HepG2 (cell line): Measurements from ENCODE around the gene RNU6-8. TPM values are rescaled to one million over a fixed set of nuclear protein-coding genes. Genes with fewer than 3 reads are reported as not detected.

Experiments
- AHR ChIP-seq: IDR thresholded peaks from 2 replicates; pipeline ENCODE4 v1.6.1; 2018; ENCODE audit warnings: missing genetic modification reagents, missing compliant biosample characterization
- ATAD3A ChIP-seq: sonication (generic); formaldehyde crosslinking; IDR thresholded peaks from 2 replicates; pipeline ENCODE4 v1.4.0; 2020; ENCODE audit warnings: missing genetic modification reagents
- ATF7-NPFF ChIP-seq: sonication (generic); formaldehyde crosslinking; IDR thresholded peaks from 2 replicates; pipeline ENCODE4 v1.8.1; 2023; ENCODE audit warnings: mild to moderate bottlenecking, low read depth, missing genetic modification reagents, moderate library complexity
- HMG20B ChIP-seq: conservative IDR thresholded peaks from 2 replicates; pipeline ENCODE4 v1.6.1; 2016; ENCODE audit warnings: missing genetic modification reagents, missing compliant biosample characterization
- HNRNPUL1 ChIP-seq: fragments of 200-400 bp; formaldehyde crosslinking; IDR thresholded peaks from 2 replicates; pipeline ENCODE4 v1.6.1; 2017; ENCODE audit warnings: low read depth, mild to moderate bottlenecking, low read length, moderate library complexity
- MTF1 ChIP-seq: sonication (generic); formaldehyde crosslinking; IDR thresholded peaks from 2 replicates; pipeline ENCODE4 v1.5.0; 2020; ENCODE audit warnings: missing genetic modification reagents
- MXI1 ChIP-seq: IDR thresholded peaks from 3 replicates; pipeline ENCODE4 v1.6.1; 2012; ENCODE audit warnings: low read depth, low read length, inconsistent platforms, borderline replicate concordance
- POLR2AphosphoS5 ChIP-seq: IDR thresholded peaks from 2 replicates; pipeline ENCODE4 v1.6.1; 2012; ENCODE audit warnings: low read depth, low read length
- RELA ChIP-seq: sonication (generic); formaldehyde crosslinking; IDR thresholded peaks from 2 replicates; pipeline ENCODE4 v1.4.0; 2020; ENCODE audit warnings: missing genetic modification reagents
- RFXANK ChIP-seq: IDR thresholded peaks from 2 replicates; pipeline ENCODE4 v1.6.1; 2016
- SALL2 ChIP-seq: sonication (generic); formaldehyde crosslinking; IDR thresholded peaks from 2 replicates; pipeline ENCODE4 v1.8.1; 2023; ENCODE audit warnings: mild to moderate bottlenecking, missing genetic modification reagents, inconsistent platforms
- TBL1XR1 ChIP-seq: fragments of 150-350 bp; IDR thresholded peaks from 2 replicates; pipeline ENCODE4 v1.6.1; 2014; ENCODE audit warnings: borderline replicate concordance, low read length; ENCODE audit not compliant: partially characterized antibody
- TBX3 ChIP-seq: fragments of 450-650 bp; IDR thresholded peaks from 2 replicates; pipeline ENCODE4 v1.6.1; 2017; ENCODE audit warnings: antibody characterized with exemption, mild to moderate bottlenecking, inconsistent platforms, borderline replicate concordance
- TEAD2 ChIP-seq: sonication (generic); formaldehyde crosslinking; IDR thresholded peaks from 2 replicates; pipeline ENCODE4 v1.9.0; 2021; ENCODE audit warnings: missing genetic modification reagents
- THAP9 ChIP-seq: sonication (generic); formaldehyde crosslinking; IDR thresholded peaks from 2 replicates; pipeline ENCODE4; 2020; ENCODE audit warnings: missing genetic modification reagents, mild to moderate bottlenecking, borderline replicate concordance
- ZBTB1 ChIP-seq: sonication (generic); formaldehyde crosslinking; IDR thresholded peaks from 2 replicates; pipeline ENCODE4 v1.4.0; 2020; ENCODE audit warnings: missing genetic modification reagents, borderline replicate concordance
- ZFX ChIP-seq: sonication (generic); formaldehyde crosslinking; IDR thresholded peaks from 2 replicates; pipeline ENCODE4 v1.4.0; 2020; ENCODE audit warnings: mild to moderate bottlenecking, low read depth, missing genetic modification reagents, moderate library complexity
- ZKSCAN5 ChIP-seq: sonication (generic); formaldehyde crosslinking; IDR thresholded peaks from 2 replicates; pipeline ENCODE4 v1.5.1; 2020; ENCODE audit warnings: mild to moderate bottlenecking, missing genetic modification reagents
- ZMAT3 ChIP-seq: sonication (generic); formaldehyde crosslinking; conservative IDR thresholded peaks from 2 replicates; pipeline ENCODE4 v1.7.0; 2021; ENCODE audit warnings: missing genetic modification reagents
- ZNF235 ChIP-seq: sonication (generic); formaldehyde crosslinking; IDR thresholded peaks from 2 replicates; pipeline ENCODE4 v1.8.1; 2023; ENCODE audit warnings: mild to moderate bottlenecking, missing genetic modification reagents, borderline replicate concordance
- ZNF256 ChIP-seq: sonication (generic); formaldehyde crosslinking; conservative IDR thresholded peaks from 2 replicates; pipeline ENCODE4 v1.4.0; 2020; ENCODE audit warnings: missing genetic modification reagents
- ZNF530 ChIP-seq: sonication (generic); formaldehyde crosslinking; IDR thresholded peaks from 2 replicates; pipeline ENCODE4 v1.5.0; 2020; ENCODE audit warnings: low read depth, mild to moderate bottlenecking, missing genetic modification reagents
- ZNF75D ChIP-seq: sonication (generic); formaldehyde crosslinking; IDR thresholded peaks from 2 replicates; pipeline ENCODE4 v1.8.1; 2023; ENCODE audit warnings: missing genetic modification reagents, mild to moderate bottlenecking, borderline replicate concordance
- ZNF773 ChIP-seq: sonication (generic); formaldehyde crosslinking; IDR thresholded peaks from 2 replicates; pipeline ENCODE4 v1.4.0; 2020; ENCODE audit warnings: missing genetic modification reagents, borderline replicate concordance
- polyA plus RNA-seq, 8 experiments: library from polyadenylated mRNA; depleted of rRNA in 3 of 8; stranded (reverse) in 7 of 8; unstranded in 1 of 8; fragments of >200 nt; fragmentation: Illumina TruSeq in 4 of 8; extraction: Trizol in 4 of 8; gene quantifications; 2 replicates each; pipeline versions ENCODE4 v1.2.1 to v1.2.3, GENCODE V29; 2011 to 2016; ENCODE audit warnings: low read depth in 4 of 8, missing spikeins in 1 of 8, mixed read lengths in 1 of 8; ENCODE audit not compliant: insufficient read depth in 1 of 8
- total RNA-seq, 5 experiments: library from RNA; depleted of rRNA; stranded (reverse); fragments of >200 nt; fragmentation: Illumina TruSeq; extraction: Trizol; gene quantifications; 2 replicates each; pipeline ENCODE4 v1.2.3, GENCODE V29; 2016; ENCODE audit warnings: low read depth in 1 of 5
- TF ChIP-seq, protein P1 (sequence below): sonication (generic); formaldehyde crosslinking; IDR thresholded peaks from 2 replicates; pipeline ENCODE4 v1.5.0; 2020; ENCODE audit warnings: missing genetic modification reagents
- TF ChIP-seq, protein P2 (sequence below): sonication (generic); formaldehyde crosslinking; IDR thresholded peaks from 2 replicates; pipeline ENCODE4 v1.4.0; 2020; ENCODE audit warnings: mild to moderate bottlenecking, missing genetic modification reagents

RNU6-8 gene
- total and polyA plus RNA-seq, 2 of the 13 experiments (the other 11 are each of a cell fraction or from before 2014, with no cell fraction given), result under 0.01 TPM; not detected in 1

DNA sequence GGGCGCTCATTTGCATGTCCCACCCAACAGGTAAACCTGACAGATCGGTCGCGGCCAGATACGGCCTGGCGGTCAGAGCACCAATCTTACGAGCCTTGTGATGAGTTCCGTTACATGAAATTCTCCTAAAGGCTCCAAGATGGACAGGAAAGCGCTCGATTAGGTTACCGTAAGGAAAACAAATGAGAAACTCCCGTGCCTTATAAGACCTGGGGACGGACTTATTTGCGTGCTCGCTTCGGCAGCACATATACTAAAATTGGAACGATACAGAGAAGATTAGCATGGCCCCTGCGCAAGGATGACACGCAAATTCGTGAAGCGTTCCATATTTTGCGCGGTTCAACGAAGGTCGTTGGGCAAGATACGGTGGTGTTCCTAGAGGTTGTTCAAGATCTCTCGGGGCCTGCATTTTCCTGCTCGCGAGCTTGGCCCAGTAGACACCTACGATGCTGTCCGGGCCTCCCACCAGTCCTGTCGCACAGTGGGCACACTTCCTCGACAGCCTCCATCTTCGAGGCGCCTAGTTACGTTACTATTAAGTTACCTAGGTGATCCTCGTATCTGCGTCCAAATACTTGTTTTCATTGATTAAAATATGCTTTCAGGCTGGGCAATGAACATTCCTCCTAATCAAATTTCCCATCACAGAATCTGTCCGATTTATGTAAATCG lies 1.1 kb downstream of the RNU6-8 start, which contains the start of gene RNU6-7 (continued):
- TF ChIP-seq, protein P1, sequence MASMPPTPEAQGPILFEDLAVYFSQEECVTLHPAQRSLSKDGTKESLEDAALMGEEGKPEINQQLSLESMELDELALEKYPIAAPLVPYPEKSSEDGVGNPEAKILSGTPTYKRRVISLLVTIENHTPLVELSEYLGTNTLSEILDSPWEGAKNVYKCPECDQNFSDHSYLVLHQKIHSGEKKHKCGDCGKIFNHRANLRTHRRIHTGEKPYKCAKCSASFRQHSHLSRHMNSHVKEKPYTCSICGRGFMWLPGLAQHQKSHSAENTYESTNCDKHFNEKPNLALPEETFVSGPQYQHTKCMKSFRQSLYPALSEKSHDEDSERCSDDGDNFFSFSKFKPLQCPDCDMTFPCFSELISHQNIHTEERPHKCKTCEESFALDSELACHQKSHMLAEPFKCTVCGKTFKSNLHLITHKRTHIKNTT (CRISPR knock-in tag), result no peak
- TF ChIP-seq MTF1 (CRISPR knock-in tag) (no peak), ZKSCAN5 (CRISPR knock-in tag) (0 out of 2 replicates have a peak, but pooled peaks have one; percentile 3), ZBTB1 (CRISPR knock-in tag) (0 out of 2 replicates have a peak, but pooled peaks have one; percentile 38), TEAD2 (CRISPR knock-in tag) (0 out of 2 replicates have a peak, but pooled peaks have one; percentile 35), ZNF773 (CRISPR knock-in tag) (peak; percentile 68; the same call in 1 of the 2 replicates), RFXANK (CRISPR knock-in tag) (0 out of 2 replicates have a peak, but pooled peaks have one; percentile 27), ZNF530 (CRISPR knock-in tag) (peak; percentile 30; the same call in 1 of the 2 replicates), THAP9 (CRISPR knock-in tag) (peak; percentile 48; the same call in 1 of the 2 replicates), MXI1 (no peak; the same call in 1 of the 3 replicates), ZMAT3 (peak; percentile 88), ATAD3A (0 out of 2 replicates have a peak, but pooled peaks have one; percentile 45), ZNF256 (CRISPR knock-in tag) (peak; percentile 46; the same call in 1 of the 2 replicates), RELA (peak; percentile 55; the same call in 1 of the 2 replicates), ATF7-NPFF (CRISPR knock-in tag) (peak; percentile 78; the same call in 1 of the 2 replicates), HNRNPUL1 (no peak), HMG20B (CRISPR knock-in tag) (no peak), ZFX (CRISPR knock-in tag) (peak; percentile 81), SALL2 (CRISPR knock-in tag) (no peak), TBL1XR1 (peak; percentile 11), POLR2AphosphoS5 (no peak), TBX3 (no peak), ZNF75D (CRISPR knock-in tag) (no peak), AHR (CRISPR knock-in tag) (no peak), ZNF235 (CRISPR knock-in tag) (peak; percentile 87)
- TF ChIP-seq, protein P2, sequence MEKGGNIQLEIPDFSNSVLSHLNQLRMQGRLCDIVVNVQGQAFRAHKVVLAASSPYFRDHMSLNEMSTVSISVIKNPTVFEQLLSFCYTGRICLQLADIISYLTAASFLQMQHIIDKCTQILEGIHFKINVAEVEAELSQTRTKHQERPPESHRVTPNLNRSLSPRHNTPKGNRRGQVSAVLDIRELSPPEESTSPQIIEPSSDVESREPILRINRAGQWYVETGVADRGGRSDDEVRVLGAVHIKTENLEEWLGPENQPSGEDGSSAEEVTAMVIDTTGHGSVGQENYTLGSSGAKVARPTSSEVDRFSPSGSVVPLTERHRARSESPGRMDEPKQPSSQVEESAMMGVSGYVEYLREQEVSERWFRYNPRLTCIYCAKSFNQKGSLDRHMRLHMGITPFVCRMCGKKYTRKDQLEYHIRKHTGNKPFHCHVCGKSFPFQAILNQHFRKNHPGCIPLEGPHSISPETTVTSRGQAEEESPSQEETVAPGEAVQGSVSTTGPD (CRISPR knock-in tag), result peak; percentile 36; the same call in 1 of the 2 replicates
